H1 (cell line): ENCODE results near the gene KANSL1L. TPM values are rescaled to one million over a fixed set of nuclear protein-coding genes. Genes with fewer than 3 reads are reported as not detected.

ENCODE experiments used
- CTCF ChIA-PET: fragments of 300-600 bp; sonication (Branson Sonifier 250); formaldehyde crosslinking; loops from one replicate; lab custom pipeline; 2021; ENCODE audit not compliant: partially characterized antibody; lab: Charles Lee
- POLR2A ChIA-PET: fragments of 300-600 bp; sonication (Branson Sonifier 250); formaldehyde crosslinking; loops from one replicate; lab custom pipeline; 2021; ENCODE audit warnings: inconsistent platforms; ENCODE audit not compliant: partially characterized antibody; lab: Charles Lee
- DNase-seq, 2 experiments: peaks; one replicate each; pipeline versions ENCODE4 v3.0.0 to v3.0.0-alpha.2; 2010 to 2022; ENCODE audit warnings: low spot score in 2 of 2, low read depth in 1 of 2, mixed read lengths in 1 of 2
- FAIRE-seq: peaks from 2 replicates; lab custom pipeline; 2011; peaks lifted over from hg19 to GRCh38; lab: Jason Lieb, UNC
- H2AFZ ChIP-seq: 2 replicates; pipeline ENCODE4 v1.8.1; 2012; ENCODE audit warnings: low read length, inconsistent platforms
- H2AK5ac ChIP-seq: 2 replicates; pipeline ENCODE4 v1.6.1; 2013; ENCODE audit warnings: low read depth, low read length
- H2BK120ac ChIP-seq: replicated peaks from 2 replicates; pipeline ENCODE3; 2013; ENCODE audit warnings: low read depth, low read length, inconsistent platforms
- H2BK12ac ChIP-seq: 2 replicates; pipeline ENCODE4 v1.6.1; 2013; ENCODE audit warnings: low read depth, low read length
- H2BK15ac ChIP-seq: 2 replicates; pipeline ENCODE4 v1.6.1; 2013; ENCODE audit warnings: low read length
- H2BK20ac ChIP-seq: 2 replicates; pipeline ENCODE4 v1.6.1; 2013; ENCODE audit warnings: low read length
- H2BK5ac ChIP-seq: 2 replicates; pipeline ENCODE4 v1.6.1; 2013; ENCODE audit warnings: low read depth, low read length
- H3K14ac ChIP-seq: 2 replicates; pipeline ENCODE4 v1.6.1; 2013; ENCODE audit warnings: inconsistent platforms; ENCODE audit not compliant: insufficient read length
- H3K18ac ChIP-seq: 2 replicates; pipeline ENCODE4 v1.6.1; 2013; ENCODE audit warnings: low read length; ENCODE audit errors: extremely low read depth
- H3K23ac ChIP-seq: 2 replicates; pipeline ENCODE4 v1.6.1; 2013; ENCODE audit warnings: inconsistent platforms; ENCODE audit not compliant: insufficient read length
- H3K23me2 ChIP-seq: 2 replicates; pipeline ENCODE4 v1.6.1; 2013; ENCODE audit warnings: low read depth, low read length
- H3K27ac ChIP-seq: 2 replicates; pipeline ENCODE4 v1.6.1; 2011; ENCODE audit warnings: low read depth, low read length, inconsistent platforms
- H3K27me3 ChIP-seq, 4 experiments: replicated peaks in 1 of 4; 1 replicate in 1 of 4; 2 replicates in 3 of 4; pipeline versions ENCODE4 v1.6.1 to v1.8.1; 2011 to 2013; ENCODE audit warnings: low read length in 3 of 4, mild to moderate bottlenecking in 3 of 4, inconsistent platforms in 2 of 4, mixed read lengths in 2 of 4, moderate library complexity in 1 of 4; ENCODE audit not compliant: control insufficient read depth in 3 of 4, insufficient read depth in 3 of 4; ENCODE audit errors: extremely low read depth in 1 of 4
- H3K36me3 ChIP-seq, 4 experiments: 2 replicates each; pipeline versions ENCODE4 v1.6.1 to v1.8.1; 2011 to 2013; ENCODE audit warnings: mild to moderate bottlenecking in 4 of 4, low read length in 3 of 4, moderate library complexity in 2 of 4, control low read depth in 1 of 4, inconsistent platforms in 1 of 4; ENCODE audit not compliant: insufficient read depth in 4 of 4, control insufficient read depth in 2 of 4
- H3K4ac ChIP-seq: replicated peaks from 2 replicates; pipeline ENCODE3; 2013; ENCODE audit warnings: low read length, low read depth, mixed read lengths, inconsistent platforms; ENCODE audit not compliant: insufficient read length
- H3K4me1 ChIP-seq, 4 experiments: replicated peaks in 1 of 4; 1 replicate in 1 of 4; 2 replicates in 3 of 4; pipeline versions ENCODE4 v1.6.1 to v1.8.1; 2011 to 2013; ENCODE audit warnings: low read length in 3 of 4, inconsistent platforms in 2 of 4, mixed read lengths in 1 of 4; ENCODE audit not compliant: insufficient read depth in 4 of 4, control insufficient read depth in 3 of 4
- H3K4me2 ChIP-seq, 2 experiments: 2 replicates each; pipeline versions ENCODE4 v1.6.1 to v1.8.1; 2011 to 2013; ENCODE audit warnings: low read depth in 2 of 2, low read length in 2 of 2, control low read depth in 1 of 2, inconsistent platforms in 1 of 2, mild to moderate bottlenecking in 1 of 2; ENCODE audit not compliant: insufficient read depth in 1 of 2
- H3K4me3 ChIP-seq, 4 experiments: fragments of 200-600, 300-600 bp in 1 of 4; sonication (generic), shearing (Covaris generic), sonication (Bioruptor Twin) in 1 of 4; 2 replicates each; pipeline versions ENCODE4 v1.5.1 to v1.8.1; 2011 to 2016; ENCODE audit warnings: low read length in 4 of 4, low read depth in 3 of 4, control low read depth in 2 of 4, inconsistent platforms in 2 of 4, mild to moderate bottlenecking in 2 of 4, mixed read lengths in 1 of 4, moderate library complexity in 1 of 4; ENCODE audit not compliant: insufficient read depth in 2 of 4; ENCODE audit errors: extremely low read depth in 1 of 4
- H3K56ac ChIP-seq: replicated peaks from 2 replicates; pipeline ENCODE3; 2013; ENCODE audit warnings: low read depth, mild to moderate bottlenecking, mixed read lengths, low read length, inconsistent platforms; ENCODE audit not compliant: insufficient read length
- H3K79me1 ChIP-seq: 2 replicates; pipeline ENCODE4 v1.6.1; 2013; ENCODE audit warnings: low read depth, low read length, control low read depth
- H3K79me2 ChIP-seq, 2 experiments: 2 replicates each; pipeline versions ENCODE4 v1.6.1 to v1.8.1; 2012 to 2013; ENCODE audit warnings: low read length in 2 of 2, mild to moderate bottlenecking in 2 of 2, inconsistent platforms in 1 of 2; ENCODE audit not compliant: insufficient read depth in 2 of 2, control insufficient read depth in 1 of 2
- H3K9ac ChIP-seq, 4 experiments: replicated peaks in 1 of 4; 1 replicate in 1 of 4; 2 replicates in 3 of 4; pipeline versions ENCODE4 v1.6.1 to v1.8.1; 2011 to 2013; ENCODE audit warnings: low read depth in 3 of 4, low read length in 3 of 4, control low read depth in 2 of 4, mild to moderate bottlenecking in 2 of 4, moderate library complexity in 2 of 4, inconsistent platforms in 1 of 4; ENCODE audit errors: extremely low read depth in 1 of 4
- H3K9me3 ChIP-seq, 2 experiments: 2 replicates each; pipeline versions ENCODE4 v1.6.1 to v1.8.1; 2012 to 2013; ENCODE audit warnings: mild to moderate bottlenecking in 2 of 2, moderate library complexity in 2 of 2, control low read depth in 1 of 2, inconsistent platforms in 1 of 2, low read depth in 1 of 2, low read length in 1 of 2, mixed read lengths in 1 of 2; ENCODE audit not compliant: insufficient read depth in 2 of 2
- H4K20me1 ChIP-seq, 2 experiments: replicated peaks in 1 of 2; 2 replicates each; pipeline versions ENCODE3 to v1.8.1; 2011 to 2013; ENCODE audit warnings: inconsistent platforms in 2 of 2, low read length in 2 of 2, mild to moderate bottlenecking in 1 of 2; ENCODE audit not compliant: insufficient read depth in 2 of 2, control insufficient read depth in 1 of 2
- H4K5ac ChIP-seq: 2 replicates; pipeline ENCODE4 v1.6.1; 2013; ENCODE audit warnings: low read length, low read depth, mixed read lengths, inconsistent platforms; ENCODE audit not compliant: insufficient read length
- H4K8ac ChIP-seq: 2 replicates; pipeline ENCODE4 v1.8.0; 2013; ENCODE audit warnings: mild to moderate bottlenecking, moderate library complexity, low read length, inconsistent platforms; ENCODE audit not compliant: insufficient read depth; ENCODE audit errors: extremely low read depth
- H4K91ac ChIP-seq: replicated peaks from 2 replicates; pipeline ENCODE3; 2013; ENCODE audit warnings: low read length, mixed read lengths, inconsistent platforms; ENCODE audit not compliant: insufficient read length
- BRCA1 ChIP-seq: IDR thresholded peaks from 2 replicates; pipeline ENCODE4 v1.6.1; 2012; ENCODE audit warnings: low read depth, low read length, improper control_type of control experiment
- JUN ChIP-seq: IDR thresholded peaks from 2 replicates; pipeline ENCODE4 v1.6.1; 2011; ENCODE audit warnings: low read depth, mild to moderate bottlenecking, improper control_type of control experiment, low read length
- KDM4A ChIP-seq: IDR thresholded peaks from one replicate; pipeline ENCODE4 v1.7.1; 2012; ENCODE audit warnings: low read depth, mild to moderate bottlenecking, moderate library complexity, low read length, inconsistent platforms; ENCODE audit not compliant: severe bottlenecking
- KDM5A ChIP-seq: fragments of 200-600 bp; IDR thresholded peaks from 2 replicates; pipeline ENCODE4 v1.7.1; 2012; ENCODE audit warnings: mild to moderate bottlenecking, low read length, inconsistent platforms, mixed read lengths
- POLR2A ChIP-seq, 2 experiments: IDR thresholded peaks; 1 replicate in 1 of 2; 2 replicates in 1 of 2; pipeline ENCODE4 v1.6.1; 2011; ENCODE audit warnings: low read depth in 2 of 2, low read length in 2 of 2, mild to moderate bottlenecking in 2 of 2; ENCODE audit errors: control extremely low read depth in 1 of 2
- SIRT6 ChIP-seq: IDR thresholded peaks from one replicate; pipeline ENCODE4 v1.7.1; 2012; ENCODE audit warnings: low read length, inconsistent platforms
- SIX5 ChIP-seq: IDR thresholded peaks from 2 replicates; pipeline ENCODE4 v1.6.1; 2011; ENCODE audit warnings: mild to moderate bottlenecking, low read depth, low read length
- SUZ12 ChIP-seq: fragments of 200-600 bp; sonication (generic); IDR thresholded peaks from 2 replicates; pipeline ENCODE4 v1.6.1; 2012; ENCODE audit warnings: mild to moderate bottlenecking, inconsistent platforms, low read length, moderate library complexity, mixed read lengths
- TAF1 ChIP-seq: IDR thresholded peaks from 2 replicates; pipeline ENCODE4 v1.6.1; 2011; ENCODE audit warnings: mild to moderate bottlenecking, low read depth, low read length
- YY1 ChIP-seq: IDR thresholded peaks from 2 replicates; pipeline ENCODE4 v1.6.1; 2011; ENCODE audit warnings: low read depth, mild to moderate bottlenecking, low read length
- WGBS, 2 experiments: shearing (Covaris generic) in 1 of 2; methylation state at CpG; one replicate each; pipeline versions ENCODE4 v1.1.6 to v1.1.7; 2013 to 2015; ENCODE audit warnings: low lambda C conversion rate in 2 of 2, mixed read lengths in 2 of 2, inconsistent platforms in 1 of 2, low coverage in 1 of 2, missing lambda C conversion rate in 1 of 2; ENCODE audit not compliant: insufficient replicate concordance in 2 of 2, insufficient coverage in 1 of 2, insufficient read length in 1 of 2; ENCODE audit errors: extremely low coverage in 1 of 2, missing lambda C conversion rate in 1 of 2; 5-methylcytosine and 5-hydroxymethylcytosine counted together
- polyA plus RNA-seq, 7 experiments: library from polyadenylated mRNA; depleted of rRNA in 3 of 7; stranded (reverse) in 5 of 7; unstranded in 2 of 7; fragments of >200 nt in 5 of 7; fragments of 200-250 nt in 2 of 7; gene quantifications; 1 replicate in 5 of 7; 2 replicates in 1 of 7; 4 replicates in 1 of 7; pipeline versions ENCODE4 v1.2.1 to v1.2.3, GENCODE V29; 2011 to 2013; ENCODE audit warnings: missing spikeins in 2 of 7, mixed read lengths in 2 of 7
- total RNA-seq: library from RNA; stranded (reverse); fragmentation: NEBNext Ultra II Directional; extraction: Animal tissue kit (Norgen Biotek cat#: 25700); gene quantifications from 2 replicates; pipeline ENCODE4 v1.2.1, GENCODE V29; 2021
- TF ChIP-seq, protein P1 (sequence below): IDR thresholded peaks from 2 replicates; pipeline ENCODE4 v1.6.1; 2011; ENCODE audit warnings: low read depth, mild to moderate bottlenecking, low read length; ENCODE audit not compliant: insufficient read depth
- TF ChIP-seq, protein P2 (sequence below): IDR thresholded peaks from 2 replicates; pipeline ENCODE4 v1.6.1; 2011; ENCODE audit warnings: low read length, improper control_type of control experiment

KANSL1L gene
- total and polyA plus RNA-seq, 2 of the 8 experiments (the other 6 are each of a cell fraction or from before 2014, with no cell fraction given) = 5.4 to 17.2 TPM

DNA sequence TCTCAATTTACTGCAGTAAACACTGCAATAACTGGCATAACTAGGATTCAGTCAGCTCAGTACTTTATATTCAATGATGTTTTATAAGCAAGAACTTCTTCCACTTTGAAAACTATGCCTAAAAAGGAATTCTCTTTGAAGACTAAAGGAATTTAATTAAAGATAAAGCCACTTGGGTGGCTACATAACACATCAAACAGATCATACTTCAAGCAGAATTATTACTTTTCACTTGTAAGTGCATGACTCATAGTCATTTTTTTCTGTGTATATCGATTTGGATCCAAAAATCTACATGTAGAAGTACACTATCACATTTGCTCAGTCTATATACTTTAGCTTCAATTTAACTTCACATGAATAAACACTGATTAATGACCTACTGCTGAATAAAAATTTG, 4.0 kb downstream of the KANSL1L start:
- FAIRE-seq = no peak
- no peaks in the 10 kb centered on the region; a peak in 1 of 8 replicates for H3K36me3 ChIP-seq
- H2BK15ac ChIP-seq = no peak overlapping the region
- no peak overlapping the region for H3K27ac ChIP-seq
- no peak overlapping the region for H2AFZ ChIP-seq
- H3K14ac ChIP-seq = no peak overlapping the region
- no peak overlapping the region for H3K9ac ChIP-seq
- no peak overlapping the region for H3K56ac ChIP-seq
- H3K79me2 ChIP-seq = peaks cover 0 to 73% of the 10 kb centered on the region in 2 experiments; a peak in 2 of 4 replicates
- H4K8ac ChIP-seq = no peak overlapping the region
- no peak for DNase-seq
- H2BK120ac ChIP-seq = no peak overlapping the region
- POLR2A ChIA-PET = no interaction called here
- TF ChIP-seq SIRT6 (no peak), TAF1 (no peak), YY1 (no peak), SUZ12 (no peak), KDM4A (no peak), KDM5A (no peak), JUN (no peak), BRCA1 (no peak), SIX5 (no peak), POLR2A (IDR thresholded peaks at IDR 0.05; ENCODE audit: control extremely low read depth in 1 of 2, low read depth in 2 of 2, low read length in 2 of 2) (no peak)
- TF ChIP-seq, protein P1, sequence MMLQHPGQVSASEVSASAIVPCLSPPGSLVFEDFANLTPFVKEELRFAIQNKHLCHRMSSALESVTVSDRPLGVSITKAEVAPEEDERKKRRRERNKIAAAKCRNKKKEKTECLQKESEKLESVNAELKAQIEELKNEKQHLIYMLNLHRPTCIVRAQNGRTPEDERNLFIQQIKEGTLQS = no peak
- TF ChIP-seq, protein P2, sequence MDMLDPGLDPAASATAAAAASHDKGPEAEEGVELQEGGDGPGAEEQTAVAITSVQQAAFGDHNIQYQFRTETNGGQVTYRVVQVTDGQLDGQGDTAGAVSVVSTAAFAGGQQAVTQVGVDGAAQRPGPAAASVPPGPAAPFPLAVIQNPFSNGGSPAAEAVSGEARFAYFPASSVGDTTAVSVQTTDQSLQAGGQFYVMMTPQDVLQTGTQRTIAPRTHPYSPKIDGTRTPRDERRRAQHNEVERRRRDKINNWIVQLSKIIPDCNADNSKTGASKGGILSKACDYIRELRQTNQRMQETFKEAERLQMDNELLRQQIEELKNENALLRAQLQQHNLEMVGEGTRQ = no peak
- H3K79me1 ChIP-seq = no peaks in the 10 kb centered on the region
- no peak overlapping the region for H3K4me2 ChIP-seq
- no peak overlapping the region for H2AK5ac ChIP-seq
- H3K23ac ChIP-seq = no peak overlapping the region
- H2BK20ac ChIP-seq = no peak overlapping the region
- H3K23me2 ChIP-seq = peaks cover 9% of the 10 kb centered on the region
- H4K91ac ChIP-seq = no peak overlapping the region
- no peaks in the 10 kb centered on the region for H4K20me1 ChIP-seq
- H3K27me3 ChIP-seq = no peaks in the 10 kb centered on the region
- no peak overlapping the region for H3K18ac ChIP-seq
- H3K4me3 ChIP-seq = no peak overlapping the region
- H3K4ac ChIP-seq = no peak overlapping the region
- WGBS, 2 experiments = 93% methylated on average over 1 of the region's 1 CpG; no CpG with 5 or more reads in 1 of the 2 experiments
- no peak overlapping the region for H2BK5ac ChIP-seq
- no peak overlapping the region for H4K5ac ChIP-seq
- CTCF ChIA-PET = interaction anchor here (0.9 kb wide), 1 partner anchor 29 kb away, joined by 4 read pairs; no protein-coding TSS in a partner anchor
- no peaks in the 10 kb centered on the region for H3K9me3 ChIP-seq
- peaks cover 0 to 4% (median 0%) of the 10 kb centered on the region in 4 experiments; a peak in 1 of 7 replicates for H3K4me1 ChIP-seq
- no peak overlapping the region for H2BK12ac ChIP-seq
